ENCODE data around the gene SEC14L6. TPM values are rescaled to one million over a fixed set of nuclear protein-coding genes. Genes with fewer than 3 reads are reported as not detected.
"Not testable (repeated sequence)": the region's sequence is repeated elsewhere in the genome, so short reads cannot be mapped to it uniquely, and the experiment has no call there.

Gene SEC14L6
- total RNA-seq, 1 donor from 2014 or later = 0.54 TPM

GRCh38 chr22:30555282-30556210, 9.0 kb upstream of the SEC14L6 start:
- no peaks in the 10 kb centered on the region for H3K36me3 Mint-ChIP-seq (ENCODE audit: unreplicated experiment)
- H3K4me3 Mint-ChIP-seq (ENCODE audit: unreplicated experiment) = no peak overlapping the region
- no peak overlapping the region for H3K27ac Mint-ChIP-seq (ENCODE audit: unreplicated experiment)
- no peaks in the 10 kb centered on the region for H3K9me3 Mint-ChIP-seq (ENCODE audit: unreplicated experiment)
- DNase-seq (ENCODE audit: extremely low spot score, unreplicated experiment) = no peak
- H3K4me1 Mint-ChIP-seq (ENCODE audit: unreplicated experiment) = no peaks in the 10 kb centered on the region
- no peaks in the 10 kb centered on the region for H3K27me3 Mint-ChIP-seq (ENCODE audit: unreplicated experiment)
- TF ChIP-seq CTCF (IDR thresholded peaks at IDR 0.05) = no peak

GRCh38 chr22:30553971-30554370, 7.4 kb upstream of the SEC14L6 start:
- Mint-ChIP-seq H3K27ac (ENCODE audit: unreplicated experiment) (no peak overlapping the region), H3K27me3 (ENCODE audit: unreplicated experiment) (peaks cover under 1% of the 10 kb centered on the region), H3K4me1 (ENCODE audit: unreplicated experiment) (no peaks in the 10 kb centered on the region), H3K4me3 (ENCODE audit: unreplicated experiment) (no peak overlapping the region), H3K9me3 (ENCODE audit: unreplicated experiment) (no peaks in the 10 kb centered on the region), H3K36me3 (ENCODE audit: unreplicated experiment) (no peaks in the 10 kb centered on the region)
- no peak for DNase-seq (ENCODE audit: extremely low spot score, unreplicated experiment)
- TF ChIP-seq CTCF (IDR thresholded peaks at IDR 0.05) = no peak

GRCh38 chr22:30552719-30553118, 6.2 kb upstream of the SEC14L6 start:
- no peak for DNase-seq (ENCODE audit: extremely low spot score, unreplicated experiment)
- H3K27me3 Mint-ChIP-seq (ENCODE audit: unreplicated experiment) = peaks cover 10% of the 10 kb centered on the region
- H3K4me3 Mint-ChIP-seq (ENCODE audit: unreplicated experiment) = no peak overlapping the region
- H3K4me1 Mint-ChIP-seq (ENCODE audit: unreplicated experiment) = no peaks in the 10 kb centered on the region
- H3K27ac Mint-ChIP-seq (ENCODE audit: unreplicated experiment) = no peak overlapping the region
- TF ChIP-seq CTCF (IDR thresholded peaks at IDR 0.05) = no peak
- H3K9me3 Mint-ChIP-seq (ENCODE audit: unreplicated experiment) = no peaks in the 10 kb centered on the region
- no peaks in the 10 kb centered on the region for H3K36me3 Mint-ChIP-seq (ENCODE audit: unreplicated experiment)

- not testable (repeated sequence) for DNase-seq (ENCODE audit: extremely low spot score, unreplicated experiment); H3K36me3 Mint-ChIP-seq (ENCODE audit: unreplicated experiment); H3K27me3 Mint-ChIP-seq (ENCODE audit: unreplicated experiment); H3K9me3 Mint-ChIP-seq (ENCODE audit: unreplicated experiment); H3K27ac Mint-ChIP-seq (ENCODE audit: unreplicated experiment); H3K4me3 Mint-ChIP-seq (ENCODE audit: unreplicated experiment); H3K4me1 Mint-ChIP-seq (ENCODE audit: unreplicated experiment)
These were observed 5.3 kb upstream of the SEC14L6 start for GRCh38 chr22:30551813-30552212.

- Mint-ChIP-seq H3K27me3 (ENCODE audit: unreplicated experiment) (peaks cover 14% of the 10 kb centered on the region), H3K36me3 (ENCODE audit: unreplicated experiment) (no peaks in the 10 kb centered on the region), H3K27ac (ENCODE audit: unreplicated experiment) (no peak overlapping the region), H3K4me1 (ENCODE audit: unreplicated experiment) (peaks cover 4% of the 10 kb centered on the region), H3K9me3 (ENCODE audit: unreplicated experiment) (no peaks in the 10 kb centered on the region), H3K4me3 (ENCODE audit: unreplicated experiment) (no peak overlapping the region)
- TF ChIP-seq CTCF (IDR thresholded peaks at IDR 0.05) = no peak
- DNase-seq (ENCODE audit: extremely low spot score, unreplicated experiment) = no peak
These were observed 647 bp upstream of the SEC14L6 start for GRCh38 chr22:30547188-30547587.
